Left cardiac atrium (tissue), 4 donors: Measurements from ENCODE around the gene ARRB1. TPM values are rescaled to one million over a fixed set of nuclear protein-coding genes. Genes with fewer than 3 reads are reported as not detected.
"Not testable (repeated sequence)": the region's sequence is repeated elsewhere in the genome, so short reads cannot be mapped to it uniquely, and the experiment has no call there.

Experiments used
- ATAC-seq, 2 donors: fragments of 200-7000 bp; cut with Tn5 transposase; one replicate each; pipeline ENCODE4 v1.9.1; 2020; ENCODE audit warnings: mild to moderate bottlenecking in 2 of 2, moderate library complexity in 2 of 2
- DNase-seq: peaks from one replicate; pipeline ENCODE4 v3.0.0-alpha.2; 2020
- intact Hi-C, 2 donors: fragments of 100-400 bp; cut with DNase I; formaldehyde crosslinking; loops; one replicate each; pipeline versions ENCODE4 v1.14.1 to v1.15.1; 2022 to 2023
- total RNA-seq, 2 donors: library from RNA; stranded (reverse); fragmentation: NEBNext Ultra II Directional; extraction: Animal tissue kit (Norgen Biotek cat#: 25700); gene quantifications; one replicate each; pipeline ENCODE4 v1.2.1, GENCODE V29; 2021
- donor health status: DM: no; HTN: yes; CAD: no.
- donor health status: DM: no; HTN: yes; CAD: no; lungs with severe emphysema.
- donor health status: DM: yes; HTN: yes; CAD: no.
- donor health status: Dilated cardiomyopathy.

ARRB1 gene
- total RNA-seq, 2 donors from 2014 or later, result 28.4 to 39.4 TPM

GRCh38 chr11:75308986-75309385 is 42.5 kb downstream of the ARRB1 start:
- DNase-seq (no peak), ATAC-seq (no peak)
- intact Hi-C loops, result no loop called here

GRCh38 chr11:75308116-75308515 is 43.3 kb downstream of the ARRB1 start:
- DNase-seq (peak; percentile 45), ATAC-seq (no peak)
- intact Hi-C loops, result no loop called here

GRCh38 chr11:75307058-75307457 is 44.4 kb downstream of the ARRB1 start:
- intact Hi-C loops, result no loop called here
- ATAC-seq (no peak), DNase-seq (no peak)

- intact Hi-C loops, result no loop called here
- ATAC-seq (no peak), DNase-seq (no peak)
Observed at GRCh38 chr11:75306529-75306928, 44.9 kb downstream of the ARRB1 start.

DNA sequence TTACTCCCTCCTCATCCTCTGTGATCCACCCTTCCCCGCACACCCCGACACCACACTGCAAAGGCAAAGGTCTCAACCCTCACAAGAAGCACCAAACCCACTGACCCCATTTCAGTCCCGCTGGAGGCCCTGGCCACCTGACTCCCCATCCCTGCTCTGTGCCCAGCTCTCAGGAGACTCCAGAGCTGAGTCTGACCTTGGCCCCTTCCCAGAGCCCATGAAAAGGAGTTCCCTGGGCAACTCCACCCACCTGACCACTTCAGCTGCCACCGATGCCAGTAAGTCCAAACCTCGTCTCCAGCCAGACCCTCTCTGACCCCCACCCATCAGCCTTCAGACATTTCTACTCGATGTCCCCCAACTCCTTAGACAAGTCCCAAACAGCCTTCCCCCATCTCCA is 45.5 kb downstream of the ARRB1 start:
- DNase-seq, result no peak
- intact Hi-C loops, result no loop called here
- ATAC-seq, result no peak

DNA sequence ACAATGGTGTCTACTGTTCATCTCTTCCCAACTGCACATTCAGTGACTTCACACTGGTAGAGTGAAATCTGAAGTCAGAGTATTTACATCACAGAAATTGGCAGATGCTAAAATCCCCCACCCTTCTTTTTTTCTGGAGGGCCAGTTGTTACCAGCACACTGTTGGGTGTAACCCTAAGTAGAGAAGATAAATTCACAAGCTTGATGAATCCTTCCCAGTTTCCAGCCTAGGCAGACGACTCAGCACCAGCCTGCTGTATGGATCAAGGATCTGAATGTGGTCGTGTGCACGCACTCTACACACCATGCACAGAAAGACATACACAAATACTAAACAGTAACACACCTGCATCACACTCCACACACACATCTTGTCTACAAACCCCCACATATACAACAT is 46.0 kb downstream of the ARRB1 start:
- ATAC-seq, result peak in 1 of 2 donors; percentile 15
- DNase-seq, result no peak
- intact Hi-C loops, result no loop called here

DNA sequence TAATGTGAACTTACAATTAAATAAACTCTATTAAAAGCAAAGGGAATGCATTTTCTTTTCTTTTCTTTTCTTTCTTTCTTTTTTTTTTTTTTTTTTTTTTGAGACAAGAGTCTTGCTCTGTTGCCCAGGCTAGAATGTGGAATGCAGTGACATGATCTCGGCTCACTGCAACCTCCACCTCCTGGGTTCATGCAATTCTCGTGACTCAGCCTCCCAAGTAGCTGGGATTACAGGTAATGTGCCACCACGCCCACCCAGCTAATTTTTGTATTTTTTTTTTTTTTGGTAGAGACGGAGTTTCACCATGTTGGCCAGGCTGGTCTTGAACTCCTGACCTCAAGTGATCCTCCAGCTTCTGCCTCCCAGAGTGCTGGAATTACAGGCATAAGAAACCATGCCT is 46.5 kb downstream of the ARRB1 start:
- intact Hi-C loops, ATAC-seq, DNase-seq: not testable (repeated sequence)

DNA sequence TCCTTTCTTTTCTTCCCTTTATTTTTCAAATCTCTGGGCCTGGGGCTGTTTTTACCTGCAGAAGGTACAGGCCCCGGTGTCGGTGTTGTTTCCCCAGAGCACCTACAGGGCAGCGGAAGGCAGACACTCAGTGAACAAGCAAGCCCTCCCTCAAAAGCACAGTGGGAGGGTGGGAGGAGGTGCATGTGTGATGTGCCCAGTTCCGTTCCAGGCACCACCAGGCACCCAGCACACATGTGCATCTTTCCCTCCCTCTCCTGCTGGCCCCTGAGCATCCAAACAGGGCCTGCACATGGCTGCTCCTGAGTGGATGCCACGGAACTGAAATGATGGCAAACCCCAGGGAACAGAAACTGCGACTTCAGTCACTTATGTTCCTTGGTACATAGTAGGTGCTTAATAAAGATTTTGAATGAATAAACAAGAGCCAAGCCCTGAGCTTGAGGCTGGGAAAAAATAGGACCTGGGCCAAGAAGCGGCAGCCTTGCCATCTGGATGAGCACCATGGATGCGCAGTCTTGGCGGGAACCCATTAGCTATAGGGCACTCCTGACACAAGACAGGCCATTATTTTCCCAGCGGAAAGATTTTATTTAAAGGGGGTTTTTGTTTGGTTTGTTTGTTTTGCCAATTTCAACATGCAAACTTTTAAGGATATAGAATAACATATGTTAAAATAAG is 47.8 kb downstream of the ARRB1 start:
- intact Hi-C loops, result no loop called here
- peak in 1 of 2 donors; percentile 76 for ATAC-seq
- no peak for DNase-seq

- intact Hi-C loops, result no loop called here
- no peak for DNase-seq
- ATAC-seq, result peak; percentile 49 to 54
Observed at GRCh38 chr11:75302371-75302770, 49.1 kb downstream of the ARRB1 start.

- DNase-seq (no peak), ATAC-seq (peak; percentile 39 to 42)
- intact Hi-C loops, result no loop called here
Observed at GRCh38 chr11:75301601-75302345, 49.7 kb downstream of the ARRB1 start.

GRCh38 chr11:75301131-75301530 is 50.3 kb downstream of the ARRB1 start:
- ATAC-seq (no peak), DNase-seq (no peak)
- intact Hi-C loops, result no loop called here

GRCh38 chr11:75298976-75299260 is 52.5 kb downstream of the ARRB1 start:
- no peak for DNase-seq
- intact Hi-C loops, result no loop called here
- no peak for ATAC-seq

DNA sequence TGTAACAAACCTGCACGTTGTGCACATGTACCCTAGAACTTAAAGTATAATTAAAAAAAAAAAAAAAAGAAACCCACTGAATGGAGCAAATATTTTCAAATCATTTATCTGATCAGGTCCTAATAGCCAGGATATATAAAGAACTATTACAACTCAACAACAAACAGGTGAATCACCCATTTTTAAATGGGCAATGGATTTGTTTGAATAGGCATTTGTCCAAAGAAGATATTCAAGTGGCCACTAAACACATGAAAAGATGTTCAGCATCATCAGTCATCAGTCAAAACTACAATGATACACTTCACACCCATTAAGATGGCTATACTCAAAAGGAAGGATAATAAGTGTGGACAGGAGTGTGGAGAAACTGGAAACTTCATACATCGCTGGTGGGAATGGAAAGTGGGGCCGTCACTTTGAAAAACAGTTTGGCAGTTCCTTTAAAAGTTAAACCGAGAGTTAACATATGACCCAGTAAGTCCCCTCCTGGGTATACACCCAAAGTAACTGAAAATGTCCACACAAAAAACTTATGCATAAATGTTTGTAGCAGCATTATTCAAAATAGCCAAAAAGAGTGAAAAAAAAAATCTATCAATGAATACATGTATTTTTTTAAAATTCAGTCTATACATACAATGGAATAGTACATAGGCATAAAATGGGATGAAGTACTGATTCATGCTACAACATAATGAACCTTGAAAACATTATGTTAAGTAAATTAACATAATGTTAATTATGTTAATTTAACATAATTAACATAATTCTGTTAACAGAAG is 53.1 kb downstream of the ARRB1 start:
- intact Hi-C loops, result no loop called here
- DNase-seq (no peak), ATAC-seq (no peak)

GRCh38 chr11:75293903-75294302 is 57.6 kb downstream of the ARRB1 start:
- intact Hi-C loops, result no loop called here
- no peak for DNase-seq
- ATAC-seq, result no peak

DNA sequence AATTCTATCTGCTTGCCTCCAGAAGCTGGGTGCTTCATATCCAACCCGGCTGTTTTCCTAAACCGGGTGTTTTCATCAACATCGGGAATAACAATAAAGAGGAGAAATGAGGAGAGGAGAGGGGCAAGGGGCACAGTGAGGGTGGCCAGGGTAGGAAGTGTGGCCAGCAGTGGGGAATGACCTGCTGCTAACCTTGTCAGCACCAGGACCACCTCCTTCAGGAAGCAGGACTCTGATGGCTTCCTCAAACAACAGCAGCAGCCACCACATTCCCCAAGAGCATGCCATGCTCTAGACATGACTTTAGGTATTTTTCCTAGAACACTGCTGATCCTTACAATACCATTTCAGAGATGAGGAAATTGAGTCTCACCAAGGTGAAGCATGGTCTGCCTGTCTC is 58.5 kb downstream of the ARRB1 start:
- intact Hi-C loops, result no loop called here

DNA sequence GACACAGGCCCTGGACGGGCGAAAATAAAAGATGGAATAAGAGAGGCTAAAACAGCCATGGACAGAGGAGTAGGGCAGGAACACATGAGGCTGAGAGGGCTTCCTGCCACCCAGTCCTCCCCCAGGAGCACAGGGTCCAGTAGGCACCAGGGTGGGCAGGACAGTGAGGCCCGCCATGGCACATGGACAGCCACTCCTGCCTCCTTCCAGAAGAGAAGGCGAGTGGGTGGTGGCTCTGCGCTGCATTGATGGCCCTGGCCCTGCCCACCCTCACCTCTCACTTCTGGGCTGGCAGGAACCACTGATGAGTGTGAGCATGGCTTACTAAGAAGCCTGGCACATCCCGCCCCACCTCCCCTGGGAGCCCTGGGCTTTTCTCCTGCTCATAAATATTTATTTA is 59.7 kb downstream of the ARRB1 start:
- ATAC-seq (no peak), DNase-seq (no peak)
- intact Hi-C loops, result no loop called here

More for the DNA sequence above, 58.5 kb downstream of the ARRB1 start:
- ATAC-seq, result no peak
- no peak for DNase-seq

GRCh38 chr11:75289919-75290318 is 61.5 kb downstream of the ARRB1 start:
- ATAC-seq (no peak), DNase-seq (no peak)
- intact Hi-C loops, result no loop called here

DNA sequence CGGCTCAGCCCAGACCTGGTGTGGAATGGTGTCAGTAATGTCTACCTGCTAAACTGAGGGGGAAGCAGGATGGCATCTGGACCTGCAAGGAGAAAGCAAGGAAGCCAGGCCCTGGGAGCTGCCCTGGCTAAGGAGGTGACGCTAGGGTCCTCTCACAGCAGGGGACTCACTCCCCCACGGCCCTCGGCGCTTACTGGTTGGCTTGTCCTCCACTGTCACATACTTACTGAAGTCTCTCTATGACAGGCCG is 62.0 kb downstream of the ARRB1 start:
- DNase-seq (no peak), ATAC-seq (no peak)
- intact Hi-C loops, result no loop called here

DNA sequence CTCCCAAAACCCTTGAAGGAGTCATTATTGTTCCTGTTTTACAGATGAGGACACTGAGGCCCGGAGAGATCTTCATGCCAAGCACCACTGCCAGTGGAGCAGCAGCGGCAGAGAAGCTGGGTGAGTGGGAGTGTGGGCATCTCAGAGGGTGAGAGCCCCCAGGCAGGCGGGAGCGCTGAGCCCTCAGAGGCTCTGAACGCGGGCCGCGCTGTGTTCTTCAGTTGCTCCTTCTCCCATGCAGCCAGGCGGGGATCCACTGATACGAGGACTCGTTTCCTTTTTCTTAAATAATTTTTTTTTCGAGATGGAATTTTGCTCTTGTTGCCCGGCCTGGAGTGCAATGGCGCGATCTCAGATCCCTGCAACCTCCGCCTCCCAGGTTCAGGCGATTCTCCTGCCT is 63.9 kb downstream of the ARRB1 start:
- DNase-seq, result no peak
- ATAC-seq, result no peak
- intact Hi-C loops, result no loop called here

DNA sequence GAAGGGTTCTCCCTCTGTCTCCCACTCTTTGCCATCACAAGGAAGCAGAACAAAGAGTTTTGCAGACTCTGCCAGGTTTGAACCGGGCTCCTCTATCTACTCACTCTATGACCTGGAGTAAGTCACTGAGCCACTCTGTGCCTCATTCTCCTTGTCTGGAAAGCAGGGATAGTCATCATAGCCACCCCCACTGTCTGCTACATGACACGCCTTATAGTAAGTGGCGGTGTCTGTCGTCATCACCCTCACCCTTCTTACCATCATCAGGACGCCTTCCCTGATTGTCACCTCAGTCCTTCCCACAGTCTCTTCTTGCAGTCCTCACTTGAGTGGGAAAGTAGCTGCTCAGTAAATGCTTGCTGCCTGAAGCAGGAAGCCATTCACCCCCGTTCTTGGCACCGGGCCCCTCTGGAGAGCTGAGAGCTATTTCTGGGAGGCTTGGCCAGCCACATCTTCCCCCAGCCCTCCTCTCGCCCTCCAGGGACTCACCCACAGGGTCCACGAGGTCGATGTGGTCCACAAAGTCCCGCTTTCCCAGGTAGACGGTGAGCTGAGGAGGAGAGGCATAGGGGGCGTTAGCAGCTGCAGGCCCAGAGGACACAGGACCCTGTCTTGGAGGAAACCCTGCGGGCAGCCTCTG is 64.5 kb downstream of the ARRB1 start:
- peak; percentile 34 for DNase-seq
- ATAC-seq, result no peak
- intact Hi-C loops, result no loop called here
